Fibroblast of the aortic adventitia (primary cell): Measurements from ENCODE around the gene RASAL1. TPM values are rescaled to one million over a fixed set of nuclear protein-coding genes. Genes with fewer than 3 reads are reported as not detected.

Experiments
- DNase-seq: peaks from one replicate; pipeline ENCODE4 v3.0.0-alpha.2; 2010; ENCODE audit warnings: low read depth
- H3K4me3 ChIP-seq: 2 replicates; pipeline ENCODE4 v1.5.1; 2011; ENCODE audit warnings: low read depth, mild to moderate bottlenecking, control low read depth, low read length, moderate library complexity
- total RNA-seq: library from RNA; depleted of rRNA; stranded (reverse); fragments of >200 nt; gene quantifications from 2 replicates; pipeline ENCODE4 v1.2.3, GENCODE V29; 2012; ENCODE audit warnings: low replicate concordance
- TF ChIP-seq, protein P1 (sequence below): IDR thresholded peaks from 2 replicates; pipeline ENCODE4 v1.5.1; 2011; ENCODE audit warnings: mild to moderate bottlenecking, low read length, control low read depth, inconsistent platforms; ENCODE audit not compliant: insufficient read depth

The RASAL1 gene
- total RNA-seq, 1 donor: not detected

DNA sequence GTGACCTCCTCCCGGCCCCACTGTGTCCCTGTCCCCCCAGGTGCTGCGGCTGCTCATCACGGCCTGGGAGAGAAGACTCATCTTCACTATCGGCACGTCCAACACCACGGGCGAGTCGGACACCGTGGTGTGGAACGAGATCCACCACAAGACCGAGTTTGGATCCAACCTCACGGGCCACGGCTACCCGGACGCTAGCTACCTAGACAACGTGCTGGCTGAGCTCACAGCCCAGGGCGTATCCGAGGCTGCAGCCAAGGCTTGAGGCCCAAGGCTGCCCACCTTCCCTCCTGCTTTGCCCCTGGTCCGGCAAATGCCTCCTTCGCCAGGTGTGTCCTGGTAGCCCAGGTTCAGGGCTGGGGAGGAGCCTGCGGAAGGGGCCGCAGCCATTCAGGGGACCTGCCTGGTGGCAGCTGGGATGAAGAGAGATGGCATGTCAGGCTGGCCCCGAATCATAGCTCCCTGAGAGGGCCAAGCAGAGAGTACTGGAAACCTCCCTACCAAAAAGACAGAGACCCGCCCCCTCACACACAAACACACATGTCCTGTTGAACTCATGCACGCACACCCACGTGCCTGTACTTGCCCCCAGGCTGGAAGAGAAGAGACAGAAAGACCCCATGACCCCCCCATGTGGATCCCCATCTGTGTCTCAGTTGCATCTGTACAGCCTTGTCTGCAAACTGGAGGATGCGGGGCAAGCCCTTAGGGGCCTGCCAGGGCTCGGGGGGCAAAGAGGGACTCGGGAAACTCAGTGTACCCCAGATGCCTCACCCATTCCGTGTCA is 38.7 kb downstream of the RASAL1 start:
- DNase-seq: no peak
- TF ChIP-seq, protein P1, sequence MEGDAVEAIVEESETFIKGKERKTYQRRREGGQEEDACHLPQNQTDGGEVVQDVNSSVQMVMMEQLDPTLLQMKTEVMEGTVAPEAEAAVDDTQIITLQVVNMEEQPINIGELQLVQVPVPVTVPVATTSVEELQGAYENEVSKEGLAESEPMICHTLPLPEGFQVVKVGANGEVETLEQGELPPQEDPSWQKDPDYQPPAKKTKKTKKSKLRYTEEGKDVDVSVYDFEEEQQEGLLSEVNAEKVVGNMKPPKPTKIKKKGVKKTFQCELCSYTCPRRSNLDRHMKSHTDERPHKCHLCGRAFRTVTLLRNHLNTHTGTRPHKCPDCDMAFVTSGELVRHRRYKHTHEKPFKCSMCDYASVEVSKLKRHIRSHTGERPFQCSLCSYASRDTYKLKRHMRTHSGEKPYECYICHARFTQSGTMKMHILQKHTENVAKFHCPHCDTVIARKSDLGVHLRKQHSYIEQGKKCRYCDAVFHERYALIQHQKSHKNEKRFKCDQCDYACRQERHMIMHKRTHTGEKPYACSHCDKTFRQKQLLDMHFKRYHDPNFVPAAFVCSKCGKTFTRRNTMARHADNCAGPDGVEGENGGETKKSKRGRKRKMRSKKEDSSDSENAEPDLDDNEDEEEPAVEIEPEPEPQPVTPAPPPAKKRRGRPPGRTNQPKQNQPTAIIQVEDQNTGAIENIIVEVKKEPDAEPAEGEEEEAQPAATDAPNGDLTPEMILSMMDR: no peak

DNA sequence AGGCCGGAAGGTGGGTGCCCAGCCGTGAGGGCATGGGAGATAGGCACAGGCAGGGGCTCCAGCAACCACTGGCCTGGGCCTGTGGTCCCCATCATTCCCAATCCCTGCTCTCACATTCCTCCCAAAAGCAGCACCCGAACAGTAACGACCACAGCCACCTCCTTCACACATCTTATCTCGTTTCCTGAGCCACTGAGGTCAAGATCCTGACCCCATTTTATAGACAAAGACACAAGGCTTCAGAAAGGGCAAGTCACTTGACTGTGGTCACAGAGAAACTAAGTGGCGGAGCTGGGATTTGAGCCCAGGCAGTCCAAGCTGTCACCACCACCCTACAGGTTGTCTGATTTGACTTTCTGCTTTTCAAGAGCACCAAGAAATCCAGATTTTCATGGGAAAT is 40.2 kb downstream of the RASAL1 start:
- DNase-seq: no peak
- TF ChIP-seq, protein P1: no peak
- H3K4me3 ChIP-seq: no peak overlapping the region

More for the DNA sequence above, 38.7 kb downstream of the RASAL1 start:
- H3K4me3 ChIP-seq: no peak overlapping the region

DNA sequence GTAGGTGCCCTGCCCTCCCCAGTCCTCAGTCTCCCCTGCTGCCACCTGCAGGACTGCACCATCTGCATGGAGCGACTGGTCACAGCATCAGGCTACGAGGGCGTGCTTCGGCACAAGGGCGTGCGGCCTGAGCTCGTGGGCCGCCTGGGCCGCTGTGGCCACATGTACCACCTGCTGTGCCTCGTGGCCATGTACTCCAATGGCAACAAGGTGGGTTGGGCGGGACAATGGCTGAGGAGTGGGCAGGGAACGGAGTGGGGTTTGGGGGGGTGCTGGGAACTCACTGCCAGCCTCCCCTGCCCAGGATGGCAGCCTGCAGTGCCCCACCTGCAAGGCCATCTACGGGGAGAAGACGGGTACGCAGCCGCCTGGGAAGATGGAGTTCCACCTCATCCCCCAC is 40.8 kb downstream of the RASAL1 start:
- TF ChIP-seq, protein P1: no peak
- DNase-seq: no peak
- no peak overlapping the region for H3K4me3 ChIP-seq

- TF ChIP-seq, protein P1: no peak
- no peak for DNase-seq
- H3K4me3 ChIP-seq: no peak overlapping the region
Observed at GRCh38 chr12:113093409-113094101, 42.0 kb downstream of the RASAL1 start.

GRCh38 chr12:113092607-113093408 is 42.8 kb downstream of the RASAL1 start:
- TF ChIP-seq, protein P1: peak; percentile 15
- peak; percentile 4 for DNase-seq
- H3K4me3 ChIP-seq: no peak overlapping the region

GRCh38 chr12:113091506-113091905 is 44.1 kb downstream of the RASAL1 start:
- TF ChIP-seq, protein P1: no peak
- DNase-seq: no peak
- no peak overlapping the region for H3K4me3 ChIP-seq
